ENCODE data around the gene MAS1L.

The MAS1L gene

DNA sequence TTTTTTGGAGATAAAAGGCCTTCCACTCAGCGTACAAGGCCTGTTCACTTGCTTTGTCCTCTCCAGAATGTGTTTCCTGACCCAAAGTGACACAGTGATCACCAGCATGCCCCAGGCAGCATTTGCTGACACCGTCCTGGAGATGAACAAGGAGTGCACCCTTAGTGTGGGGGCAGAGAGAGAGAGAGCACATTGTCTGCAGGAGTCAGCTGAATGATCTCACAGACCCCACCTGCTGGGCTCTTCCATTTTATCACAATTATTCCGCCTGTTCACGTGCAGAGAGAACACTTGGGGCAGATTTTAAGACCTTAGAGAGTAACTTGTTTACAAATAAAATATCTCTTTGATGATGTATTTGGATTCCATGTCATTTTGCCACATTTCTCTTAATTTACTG, 22.4 kb upstream of the MAS1L start:
- DNase-seq (ENCODE audit: low read depth, low spot score) = no peak

GRCh38 chr6:29509711-29510110, 22.0 kb upstream of the MAS1L start:
- DNase-seq (ENCODE audit: low read depth, low spot score) = no peak

DNA sequence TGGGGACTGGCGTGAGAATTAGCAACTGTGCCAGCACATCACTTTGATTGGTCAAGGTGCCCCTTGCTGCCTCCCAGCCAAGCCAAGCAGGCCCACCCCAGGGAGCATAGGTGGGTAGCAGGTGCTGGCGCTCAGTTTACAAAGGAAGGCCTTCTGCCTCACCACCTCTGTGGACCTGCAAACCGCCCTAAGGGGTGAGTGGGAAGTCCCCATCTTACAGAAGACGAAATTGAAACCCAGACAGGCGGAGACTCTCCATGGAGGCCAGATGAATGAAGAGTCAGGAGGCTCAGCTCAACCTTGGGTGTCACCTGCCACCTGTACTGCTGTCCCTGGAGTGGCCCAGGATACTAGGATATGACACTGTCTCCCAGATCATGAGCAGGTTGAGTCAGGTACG, 21.5 kb upstream of the MAS1L start:
- DNase-seq (ENCODE audit: low read depth, low spot score) = no peak

DNA sequence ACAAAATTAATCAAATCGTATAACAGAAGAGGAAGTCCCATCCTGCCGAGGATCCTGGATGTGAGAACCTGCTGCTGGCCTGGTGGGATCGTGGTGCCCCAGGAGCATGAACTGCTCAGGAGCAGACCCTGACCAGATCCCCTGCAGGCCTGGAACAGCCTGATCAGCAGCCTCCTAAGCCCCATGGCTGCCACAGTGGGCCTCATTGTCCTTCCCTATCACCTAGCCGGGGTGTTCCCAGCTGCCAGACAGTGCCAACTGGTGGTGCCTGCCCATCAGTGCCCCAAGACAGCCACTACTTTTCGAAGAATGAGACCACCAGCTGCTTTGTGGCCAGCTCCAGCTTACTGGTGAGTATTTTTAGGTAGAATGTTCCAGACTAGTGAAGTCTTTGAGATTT, 19.6 kb upstream of the MAS1L start:
- no peak for DNase-seq (ENCODE audit: low read depth, low spot score)

DNA sequence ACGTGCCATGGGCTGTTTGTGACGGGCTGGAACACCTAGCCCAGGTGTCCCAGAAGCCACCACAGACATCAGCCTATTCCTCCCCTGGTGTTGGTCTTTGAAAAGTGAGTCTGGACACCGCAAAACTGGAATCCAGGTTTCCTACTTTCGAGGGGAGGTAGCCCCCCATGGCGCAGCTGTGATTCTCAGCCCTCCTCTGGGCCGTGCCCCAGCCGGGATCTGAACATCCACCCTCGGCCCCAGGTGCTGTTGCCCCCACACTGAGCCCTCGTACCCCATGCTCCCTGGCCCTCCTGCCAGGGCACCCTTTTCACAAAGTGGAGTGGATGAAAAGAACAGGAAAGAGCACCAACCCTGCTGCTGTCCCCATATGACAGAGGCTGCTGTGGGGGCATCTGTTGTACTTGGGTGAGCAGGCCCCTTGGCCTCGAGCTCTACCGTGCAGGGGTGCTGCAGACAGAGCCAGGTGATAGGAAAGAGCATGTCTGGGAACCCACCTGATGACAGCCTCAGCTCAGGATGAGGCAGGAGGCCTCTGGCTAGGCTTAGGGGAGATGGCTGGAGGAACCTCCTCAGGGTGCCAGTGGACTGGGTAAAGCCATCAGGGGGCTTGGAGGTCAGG, 18.8 kb upstream of the MAS1L start:
- DNase-seq (ENCODE audit: low read depth, low spot score) = no peak

DNA sequence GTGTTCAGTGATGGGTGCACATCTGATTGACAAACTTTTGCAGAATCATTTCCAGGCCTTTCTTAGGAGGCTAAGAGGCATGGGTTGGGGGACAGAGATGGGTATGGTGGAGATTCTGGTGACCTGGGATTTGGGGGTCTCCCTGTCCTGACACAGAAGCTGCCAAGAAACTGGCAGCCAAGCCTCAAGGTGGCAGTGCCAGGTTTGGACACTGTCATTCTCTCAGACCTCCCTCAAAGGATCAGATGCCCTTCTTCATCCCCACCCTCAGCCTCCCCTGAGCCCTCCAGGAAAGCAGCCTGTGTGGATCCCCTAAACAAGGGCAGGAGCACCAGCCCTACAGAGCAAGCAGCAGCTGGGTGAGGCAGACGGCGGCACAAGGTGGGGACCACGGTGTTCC, 18.1 kb upstream of the MAS1L start:
- DNase-seq (ENCODE audit: low read depth, low spot score) = no peak

GRCh38 chr6:29504961-29505360, 17.2 kb upstream of the MAS1L start:
- DNase-seq (ENCODE audit: low read depth, low spot score) = no peak

GRCh38 chr6:29502597-29502996, 14.8 kb upstream of the MAS1L start:
- DNase-seq (ENCODE audit: low read depth, low spot score) = no peak

- no peak for DNase-seq (ENCODE audit: low read depth, low spot score)
Observed at GRCh38 chr6:29502181-29502580, 14.4 kb upstream of the MAS1L start.

DNA sequence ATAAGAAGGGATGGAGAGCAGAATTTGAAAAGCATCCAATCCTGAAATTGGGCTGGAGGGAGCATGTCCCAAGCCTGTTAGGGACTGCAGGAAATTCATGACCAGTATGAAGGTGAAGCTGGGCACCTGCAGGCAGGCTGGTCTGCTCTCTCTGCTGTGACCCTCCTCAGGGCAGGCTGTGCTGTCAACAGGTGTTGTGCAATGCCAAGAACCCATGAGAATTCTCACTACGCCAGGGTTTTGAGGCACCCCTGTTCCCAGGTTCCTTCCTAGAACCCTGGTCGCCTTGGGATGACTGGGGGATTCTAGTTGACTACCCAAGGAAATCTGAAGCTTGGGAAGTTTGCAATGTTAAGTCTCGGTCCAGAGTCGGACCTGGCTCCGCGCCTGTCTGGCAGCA, 13.3 kb upstream of the MAS1L start:
- DNase-seq (ENCODE audit: low read depth, low spot score) = no peak

DNA sequence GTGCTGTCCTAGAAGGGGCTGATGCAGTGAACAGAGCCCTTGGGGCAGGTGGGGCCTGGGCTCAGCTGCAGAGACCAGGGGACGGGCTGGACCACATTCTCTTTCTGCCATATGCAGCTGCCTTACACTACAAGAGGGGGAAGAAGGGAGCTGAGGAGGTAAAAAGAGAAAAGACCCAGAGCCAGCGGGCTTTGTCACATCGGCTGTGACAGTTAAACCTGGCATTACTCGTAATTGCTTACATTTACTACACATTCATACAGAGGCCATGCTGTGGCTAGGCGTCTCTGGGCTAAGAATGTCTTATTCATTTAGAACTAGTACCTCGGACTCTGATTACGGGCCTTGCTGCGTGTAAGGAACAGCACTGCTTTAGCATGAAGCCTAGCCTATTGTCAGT, 12.8 kb upstream of the MAS1L start:
- no peak for DNase-seq (ENCODE audit: low read depth, low spot score)

DNA sequence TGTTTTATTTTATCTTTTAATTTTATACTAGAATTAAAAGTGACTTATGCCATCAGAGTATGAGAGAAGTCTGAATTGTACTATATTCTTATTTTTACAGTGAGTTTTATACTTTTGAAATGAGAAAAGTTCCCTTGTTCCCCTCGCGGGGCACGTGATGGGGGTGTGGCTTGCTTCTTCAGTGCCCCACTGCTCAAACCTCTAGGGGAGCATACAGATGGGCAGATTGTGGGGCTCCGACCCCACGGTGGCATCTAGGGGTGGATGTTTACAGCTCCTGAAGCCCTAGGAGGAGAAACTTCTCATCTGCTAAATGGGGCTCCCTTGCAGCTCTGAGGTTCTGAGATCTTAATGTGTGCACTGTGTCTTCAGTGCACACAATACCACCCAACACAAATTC, 11.9 kb upstream of the MAS1L start:
- DNase-seq (ENCODE audit: low read depth, low spot score) = no peak

GRCh38 chr6:29496961-29497360, 9.2 kb upstream of the MAS1L start:
- DNase-seq (ENCODE audit: low read depth, low spot score) = no peak

- DNase-seq (ENCODE audit: low read depth, low spot score) = no peak
Observed at GRCh38 chr6:29495571-29495970, 7.8 kb upstream of the MAS1L start.

- DNase-seq (ENCODE audit: low read depth, low spot score) = no peak
Observed at GRCh38 chr6:29494131-29494530, 6.4 kb upstream of the MAS1L start.

DNA sequence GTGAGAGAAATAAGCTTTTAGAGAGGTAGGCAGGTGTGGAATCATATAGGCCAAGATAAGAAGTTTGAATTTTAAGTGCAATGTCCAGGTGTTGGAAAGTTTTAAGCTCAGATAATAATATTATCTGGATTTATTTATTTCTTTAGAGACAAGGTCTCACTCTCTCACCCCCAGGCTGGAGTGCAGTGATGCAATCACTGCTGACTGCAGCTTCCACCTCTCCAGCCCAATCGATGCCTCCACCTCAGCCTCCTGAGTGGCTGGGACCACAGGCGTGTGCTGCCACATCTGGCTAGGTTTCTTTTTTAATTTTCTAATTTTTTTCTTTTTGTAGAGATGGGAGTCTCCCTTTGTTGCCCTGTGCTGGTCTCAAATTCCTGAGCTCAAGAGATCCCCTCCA, 5.5 kb upstream of the MAS1L start:
- no peak for DNase-seq (ENCODE audit: low read depth, low spot score)

GRCh38 chr6:29491574-29491973, 3.8 kb upstream of the MAS1L start:
- no peak for DNase-seq (ENCODE audit: low read depth, low spot score)

- DNase-seq (ENCODE audit: low read depth, low spot score) = no peak
Observed at GRCh38 chr6:29490552-29490951, 2.8 kb upstream of the MAS1L start.

- DNase-seq (ENCODE audit: low read depth, low spot score) = no peak
Observed at GRCh38 chr6:29490055-29490454, 2.3 kb upstream of the MAS1L start.

GRCh38 chr6:29489286-29489685, 1.5 kb upstream of the MAS1L start:
- DNase-seq (ENCODE audit: low read depth, low spot score) = no peak

- no peak for DNase-seq (ENCODE audit: low read depth, low spot score)
Observed at GRCh38 chr6:29488874-29489273, 1.1 kb upstream of the MAS1L start.

DNA sequence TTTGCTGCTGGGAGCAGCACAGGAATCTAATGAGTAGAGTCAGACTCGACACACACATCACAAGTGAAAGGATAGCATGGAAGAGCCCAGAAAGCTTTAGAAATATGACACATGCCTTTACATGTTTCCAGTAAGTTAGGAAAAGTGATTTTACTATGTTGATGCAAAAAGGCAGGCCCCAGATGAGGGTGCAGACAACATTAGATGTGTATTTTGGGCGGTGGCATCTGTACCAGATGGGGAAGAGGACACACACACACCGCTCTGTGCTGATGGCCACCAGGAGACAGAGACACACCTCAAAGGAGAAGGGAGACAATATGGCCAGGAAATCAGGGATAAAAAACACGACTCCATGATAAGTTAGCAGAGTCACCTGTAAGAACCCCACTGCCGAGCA, 625 bp downstream of the MAS1L start:
- no peak for DNase-seq (ENCODE audit: low read depth, low spot score)

GRCh38 chr6:29486577-29486976, 1.2 kb downstream of the MAS1L start:
- DNase-seq (ENCODE audit: low read depth, low spot score) = no peak

GRCh38 chr6:29483735-29484134, 4.0 kb downstream of the MAS1L start:
- no peak for DNase-seq (ENCODE audit: low read depth, low spot score)

Data from astrocyte of the hippocampus (primary cell).